ENCODE data around the gene IFRD1.

DNA sequence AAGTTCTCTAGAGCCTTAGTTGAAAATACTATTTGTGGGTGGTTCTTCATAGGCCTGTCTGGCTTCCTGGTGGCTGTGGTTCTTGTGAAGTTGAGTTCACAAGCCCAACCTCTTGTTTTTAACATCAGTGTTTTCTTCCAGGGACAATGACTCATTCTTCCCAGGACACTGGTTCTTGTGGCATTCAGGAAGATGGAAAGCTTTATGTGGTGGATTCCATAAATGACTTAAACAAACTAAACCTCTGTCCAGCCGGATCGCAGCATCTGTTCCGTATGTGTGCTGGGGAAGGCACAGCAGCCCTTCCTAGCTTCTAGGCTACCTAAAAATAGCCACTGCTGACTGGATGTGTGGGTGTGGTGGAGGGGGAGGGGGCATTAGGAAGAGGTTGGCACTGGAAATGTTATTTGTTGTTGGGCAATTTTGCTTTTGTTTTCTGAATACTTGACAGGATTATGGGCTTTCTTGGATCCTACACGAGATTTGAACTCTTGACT is 34.5 kb downstream of the IFRD1 start:
- TF ChIP-seq ZFP30 (CRISPR knock-in tag; IDR thresholded peaks at IDR 0.05) (no peak), ZFP3 (CRISPR knock-in tag; IDR thresholded peaks at IDR 0.05) (peak; percentile 74; the same call in 1 of the 2 replicates), BACH2 (CRISPR knock-in tag; IDR thresholded peaks at IDR 0.05; ENCODE audit: borderline replicate concordance) (no peak), ZNF8 (CRISPR knock-in tag; IDR thresholded peaks at IDR 0.05) (no peak), ARNTL (CRISPR knock-in tag; IDR thresholded peaks at IDR 0.05; ENCODE audit: borderline replicate concordance, low read depth) (no peak), OSR1 (CRISPR knock-in tag; IDR thresholded peaks at IDR 0.05) (no peak)
- TF ChIP-seq, protein P1, sequence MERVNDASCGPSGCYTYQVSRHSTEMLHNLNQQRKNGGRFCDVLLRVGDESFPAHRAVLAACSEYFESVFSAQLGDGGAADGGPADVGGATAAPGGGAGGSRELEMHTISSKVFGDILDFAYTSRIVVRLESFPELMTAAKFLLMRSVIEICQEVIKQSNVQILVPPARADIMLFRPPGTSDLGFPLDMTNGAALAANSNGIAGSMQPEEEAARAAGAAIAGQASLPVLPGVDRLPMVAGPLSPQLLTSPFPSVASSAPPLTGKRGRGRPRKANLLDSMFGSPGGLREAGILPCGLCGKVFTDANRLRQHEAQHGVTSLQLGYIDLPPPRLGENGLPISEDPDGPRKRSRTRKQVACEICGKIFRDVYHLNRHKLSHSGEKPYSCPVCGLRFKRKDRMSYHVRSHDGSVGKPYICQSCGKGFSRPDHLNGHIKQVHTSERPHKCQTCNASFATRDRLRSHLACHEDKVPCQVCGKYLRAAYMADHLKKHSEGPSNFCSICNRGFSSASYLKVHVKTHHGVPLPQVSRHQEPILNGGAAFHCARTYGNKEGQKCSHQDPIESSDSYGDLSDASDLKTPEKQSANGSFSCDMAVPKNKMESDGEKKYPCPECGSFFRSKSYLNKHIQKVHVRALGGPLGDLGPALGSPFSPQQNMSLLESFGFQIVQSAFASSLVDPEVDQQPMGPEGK (CRISPR knock-in tag; IDR thresholded peaks at IDR 0.05; ENCODE audit: borderline replicate concordance), result no peak
- TF ChIP-seq, protein P2, sequence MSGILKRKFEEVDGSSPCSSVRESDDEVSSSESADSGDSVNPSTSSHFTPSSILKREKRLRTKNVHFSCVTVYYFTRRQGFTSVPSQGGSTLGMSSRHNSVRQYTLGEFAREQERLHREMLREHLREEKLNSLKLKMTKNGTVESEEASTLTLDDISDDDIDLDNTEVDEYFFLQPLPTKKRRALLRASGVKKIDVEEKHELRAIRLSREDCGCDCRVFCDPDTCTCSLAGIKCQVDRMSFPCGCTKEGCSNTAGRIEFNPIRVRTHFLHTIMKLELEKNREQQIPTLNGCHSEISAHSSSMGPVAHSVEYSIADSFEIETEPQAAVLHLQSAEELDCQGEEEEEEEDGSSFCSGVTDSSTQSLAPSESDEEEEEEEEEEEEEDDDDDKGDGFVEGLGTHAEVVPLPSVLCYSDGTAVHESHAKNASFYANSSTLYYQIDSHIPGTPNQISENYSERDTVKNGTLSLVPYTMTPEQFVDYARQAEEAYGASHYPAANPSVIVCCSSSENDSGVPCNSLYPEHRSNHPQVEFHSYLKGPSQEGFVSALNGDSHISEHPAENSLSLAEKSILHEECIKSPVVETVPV (CRISPR knock-in tag; IDR thresholded peaks at IDR 0.05), result no peak

Measured in SK-N-SH treated with all-trans-retinoic acid at 6 μM for 48 hours (cell line).